Parathyroid adenoma (tissue), 2 donors: Measurements from ENCODE around the gene UBR2.
"Not testable (repeated sequence)": the region's sequence is repeated elsewhere in the genome, so short reads cannot be mapped to it uniquely, and the experiment has no call there.

Source experiments
- H2AFZ ChIP-seq: fragments of 300-600 bp; sonication (generic); one replicate; pipeline ENCODE4 v1.7.0; 2017; ENCODE audit warnings: antibody characterized with exemption, mild to moderate bottlenecking
- H3K27ac ChIP-seq: fragments of 300-600 bp; sonication (generic); one replicate; pipeline ENCODE4 v1.7.0; 2017
- H3K27me3 ChIP-seq: fragments of 300-600 bp; sonication (generic); one replicate; pipeline ENCODE4 v1.7.0; 2017; ENCODE audit warnings: low read length; ENCODE audit not compliant: control insufficient read depth, insufficient read depth
- H3K36me3 ChIP-seq: fragments of 300-600 bp; sonication (generic); one replicate; pipeline ENCODE4 v1.7.0; 2017; ENCODE audit warnings: low read length; ENCODE audit not compliant: control insufficient read depth, insufficient read depth
- H3K4me1 ChIP-seq: fragments of 300-600 bp; sonication (generic); one replicate; pipeline ENCODE4 v1.7.0; 2017; ENCODE audit warnings: control low read depth
- H3K4me2 ChIP-seq: fragments of 300-600 bp; sonication (generic); one replicate; pipeline ENCODE4 v1.7.0; 2017; ENCODE audit warnings: low read length
- H3K4me3 ChIP-seq: fragments of 300-600 bp; sonication (generic); one replicate; pipeline ENCODE4 v1.7.0; 2017; ENCODE audit warnings: low read depth, low read length
- H3K79me2 ChIP-seq: fragments of 300-600 bp; sonication (generic); one replicate; pipeline ENCODE4 v1.7.0; 2017; ENCODE audit warnings: control low read depth
- H3K9ac ChIP-seq: fragments of 300-600 bp; sonication (generic); one replicate; pipeline ENCODE4 v1.7.0; 2017; ENCODE audit warnings: mild to moderate bottlenecking
- H3K9me3 ChIP-seq: fragments of 300-600 bp; sonication (generic); one replicate; pipeline ENCODE4 v1.7.0; 2017; ENCODE audit warnings: low read length; ENCODE audit not compliant: control insufficient read depth
- CTCF ChIP-seq: fragments of 300-600 bp; sonication (generic); IDR thresholded peaks from one replicate; pipeline ENCODE4 v1.7.0; 2017; ENCODE audit warnings: antibody characterized with exemption, mild to moderate bottlenecking
- donor health status: primary hyperparathyroidism.

UBR2 gene

GRCh38 chr6:42598300-42598699, 34.5 kb downstream of the UBR2 start:
- no peak for TF ChIP-seq CTCF
- Histone ChIP-seq H3K79me2 (peaks cover 16% of the 10 kb centered on the region), H3K36me3 (no peaks in the 10 kb centered on the region), H2AFZ (no peak overlapping the region), H3K27me3 (no peaks in the 10 kb centered on the region), H3K27ac (no peak overlapping the region), H3K4me3 (no peak overlapping the region), H3K4me2 (no peak overlapping the region), H3K9me3 (no peaks in the 10 kb centered on the region), H3K4me1 (no peaks in the 10 kb centered on the region), H3K9ac (no peak overlapping the region)

- no peak for TF ChIP-seq CTCF
- Histone ChIP-seq H3K36me3 (no peaks in the 10 kb centered on the region), H3K4me3 (no peak overlapping the region), H3K27ac (no peak overlapping the region), H3K79me2 (peaks cover 13% of the 10 kb centered on the region), H3K4me1 (no peaks in the 10 kb centered on the region), H2AFZ (no peak overlapping the region), H3K4me2 (no peak overlapping the region), H3K27me3 (no peaks in the 10 kb centered on the region), H3K9me3 (no peaks in the 10 kb centered on the region), H3K9ac (no peak overlapping the region)
These were observed 35.7 kb downstream of the UBR2 start for GRCh38 chr6:42599558-42599957.

GRCh38 chr6:42604150-42604549, 40.3 kb downstream of the UBR2 start:
- peaks cover 2% of the 10 kb centered on the region for H3K79me2 ChIP-seq
- H2AFZ ChIP-seq = no peak overlapping the region
- H3K4me1 ChIP-seq = no peaks in the 10 kb centered on the region
- no peak overlapping the region for H3K9ac ChIP-seq
- no peaks in the 10 kb centered on the region for H3K9me3 ChIP-seq
- H3K4me2 ChIP-seq = no peak overlapping the region
- H3K4me3 ChIP-seq = no peak overlapping the region
- no peaks in the 10 kb centered on the region for H3K27me3 ChIP-seq
- TF ChIP-seq CTCF = no peak
- no peaks in the 10 kb centered on the region for H3K36me3 ChIP-seq
- no peak overlapping the region for H3K27ac ChIP-seq

- H3K36me3 ChIP-seq, H3K4me2 ChIP-seq, H3K27ac ChIP-seq, H3K9me3 ChIP-seq, H3K27me3 ChIP-seq, H3K79me2 ChIP-seq, H3K4me3 ChIP-seq, H3K4me1 ChIP-seq, H3K9ac ChIP-seq, H2AFZ ChIP-seq: not testable (repeated sequence)
These were observed 40.9 kb downstream of the UBR2 start for GRCh38 chr6:42604699-42605098.

- H3K9ac ChIP-seq = no peak overlapping the region
- no peaks in the 10 kb centered on the region for H3K27me3 ChIP-seq
- no peak overlapping the region for H3K4me3 ChIP-seq
- no peaks in the 10 kb centered on the region for H3K36me3 ChIP-seq
- H3K9me3 ChIP-seq = no peaks in the 10 kb centered on the region
- peaks cover 3% of the 10 kb centered on the region for H3K79me2 ChIP-seq
- H2AFZ ChIP-seq = no peak overlapping the region
- no peak for TF ChIP-seq CTCF
- no peaks in the 10 kb centered on the region for H3K4me1 ChIP-seq
- no peak overlapping the region for H3K4me2 ChIP-seq
- H3K27ac ChIP-seq = no peak overlapping the region
These were observed 46.6 kb downstream of the UBR2 start for GRCh38 chr6:42610416-42610815.
